IMR-90 (cell line): Measurements from ENCODE around the gene FLT3. TPM values are rescaled to one million over a fixed set of nuclear protein-coding genes. Genes with fewer than 3 reads are reported as not detected.
"Not testable (repeated sequence)": the region's sequence is repeated elsewhere in the genome, so short reads cannot be mapped to it uniquely, and the experiment has no call there.

Experiments
- ATAC-seq: fragments of 200-7000 bp; cut with Tn5 transposase; 2 replicates; pipeline ENCODE4 v1.9.1; 2020; ENCODE audit warnings: low read depth, mild to moderate bottlenecking, moderate library complexity
- BruUV-seq: library from RNA; stranded (reverse); fragments of 400-500 nt; replicated peaks from 2 replicates; lab custom pipeline; 2021; lab: Mats Ljungman, UMichigan
- CTCF ChIA-PET: fragments of 300-600 bp; formaldehyde crosslinking; extraction: SDS; loops from one replicate; lab custom pipeline; 2021; ENCODE audit warnings: antibody characterized with exemption; lab: Yijun Ruan, JAX
- POLR2A ChIA-PET: fragments of 300-600 bp; sonication (Branson Sonifier 250); formaldehyde crosslinking; loops from one replicate; lab custom pipeline; 2022; ENCODE audit warnings: antibody characterized with exemption; ENCODE audit not compliant: unreplicated experiment; lab: Charles Lee
- DNase-seq: peaks from one replicate; pipeline ENCODE4 v3.0.0; 2013
- H2AFZ ChIP-seq: replicated peaks from 2 replicates; pipeline ENCODE3; 2013; ENCODE audit warnings: low read length, mild to moderate bottlenecking; ENCODE audit not compliant: poor library complexity
- H2AK5ac ChIP-seq: 2 replicates; pipeline ENCODE4 v1.6.1; 2013; ENCODE audit warnings: low read depth, low read length, inconsistent platforms
- H2AK9ac ChIP-seq: replicated peaks from 2 replicates; pipeline ENCODE3; 2013; ENCODE audit warnings: mild to moderate bottlenecking, low read depth, low read length, moderate library complexity; ENCODE audit not compliant: poor library complexity
- H2BK120ac ChIP-seq: 2 replicates; pipeline ENCODE4 v1.6.1; 2013; ENCODE audit warnings: low read depth, low read length, inconsistent platforms
- H2BK15ac ChIP-seq: 3 replicates; pipeline ENCODE4 v1.6.1; 2013; ENCODE audit warnings: low read depth, low read length, inconsistent platforms
- H2BK20ac ChIP-seq: 2 replicates; pipeline ENCODE4 v1.6.1; 2013; ENCODE audit warnings: low read depth, mild to moderate bottlenecking, inconsistent platforms, low read length, moderate library complexity
- H2BK5ac ChIP-seq: 2 replicates; pipeline ENCODE4 v1.6.1; 2013; ENCODE audit warnings: mild to moderate bottlenecking, low read depth, low read length, inconsistent platforms; ENCODE audit not compliant: poor library complexity, severe bottlenecking
- H3K14ac ChIP-seq: replicated peaks from 2 replicates; pipeline ENCODE4 v1.6.1; 2013; ENCODE audit warnings: low read depth, low read length, inconsistent platforms
- H3K18ac ChIP-seq: 2 replicates; pipeline ENCODE4 v1.6.1; 2013; ENCODE audit warnings: low read depth, low read length, control low read depth
- H3K23ac ChIP-seq: 2 replicates; pipeline ENCODE4 v1.6.1; 2013; ENCODE audit warnings: low read depth, low read length, inconsistent platforms
- H3K27ac ChIP-seq: 2 replicates; pipeline ENCODE4 v1.5.1; 2013; ENCODE audit warnings: mild to moderate bottlenecking, control low read depth, low read length; ENCODE audit not compliant: insufficient read depth
- H3K27me3 ChIP-seq: 2 replicates; pipeline ENCODE4 v1.6.1; 2013; ENCODE audit warnings: low read length; ENCODE audit not compliant: control insufficient read depth, insufficient read depth
- H3K36me3 ChIP-seq: 2 replicates; pipeline ENCODE4 v1.6.1; 2013; ENCODE audit warnings: low read length, mixed read lengths; ENCODE audit not compliant: control insufficient read depth, insufficient read depth
- H3K4ac ChIP-seq: 2 replicates; pipeline ENCODE4 v1.6.1; 2013; ENCODE audit warnings: low read depth, low read length, inconsistent platforms
- H3K4me1 ChIP-seq: 2 replicates; pipeline ENCODE4 v1.6.1; 2013; ENCODE audit warnings: low read length, mixed read lengths; ENCODE audit not compliant: control insufficient read depth, insufficient read depth
- H3K4me2 ChIP-seq: 2 replicates; pipeline ENCODE4 v1.6.1; 2013; ENCODE audit warnings: low read depth, mild to moderate bottlenecking, control low read depth, low read length, moderate library complexity
- H3K4me3 ChIP-seq: 2 replicates; pipeline ENCODE4 v1.5.1; 2013; ENCODE audit warnings: low read depth, mild to moderate bottlenecking, control low read depth, low read length, moderate library complexity; ENCODE audit not compliant: insufficient read depth
- H3K56ac ChIP-seq: 2 replicates; pipeline ENCODE4 v1.6.1; 2013; ENCODE audit warnings: low read length, inconsistent platforms; ENCODE audit not compliant: insufficient read depth; ENCODE audit errors: extremely low read depth
- H3K79me1 ChIP-seq, 2 experiments: 2 replicates each; pipeline ENCODE4 v1.6.1; 2013; ENCODE audit warnings: low read length in 2 of 2, inconsistent platforms in 1 of 2, low read depth in 1 of 2
- H3K9ac ChIP-seq: 2 replicates; pipeline ENCODE4 v1.6.1; 2013; ENCODE audit warnings: low read depth, low read length, control low read depth
- H3K9me1 ChIP-seq: 2 replicates; pipeline ENCODE4 v1.6.1; 2013; ENCODE audit warnings: low read length, inconsistent platforms; ENCODE audit not compliant: insufficient read depth
- H3K9me3 ChIP-seq: 2 replicates; pipeline ENCODE4 v1.6.1; 2013; ENCODE audit warnings: low read length; ENCODE audit not compliant: control insufficient read depth, insufficient read depth
- H4K20me1 ChIP-seq: 2 replicates; pipeline ENCODE4 v1.6.1; 2013; ENCODE audit warnings: low read length, inconsistent platforms; ENCODE audit not compliant: insufficient read depth
- H4K5ac ChIP-seq: 2 replicates; pipeline ENCODE4 v1.6.1; 2013; ENCODE audit warnings: mild to moderate bottlenecking, low read depth, low read length, control low read depth
- H4K8ac ChIP-seq, 2 experiments: 2 replicates each; pipeline ENCODE4 v1.6.1; 2013; ENCODE audit warnings: low read depth in 2 of 2, low read length in 2 of 2, control low read depth in 1 of 2, inconsistent platforms in 1 of 2
- H4K91ac ChIP-seq: 2 replicates; pipeline ENCODE4 v1.6.1; 2013; ENCODE audit warnings: low read depth, low read length, inconsistent platforms; ENCODE audit not compliant: insufficient read depth
- WGBS, 2 experiments: methylation state at CpG; one replicate each; pipeline versions ENCODE4 v1.1.5 to v1.1.7; 2013; ENCODE audit warnings: missing lambda C conversion rate in 2 of 2; ENCODE audit not compliant: insufficient read length in 1 of 2; ENCODE audit errors: extremely low coverage in 2 of 2; 5-methylcytosine and 5-hydroxymethylcytosine counted together
- dilution Hi-C: fragments of 300-500 bp; cut with HindIII; formaldehyde crosslinking; loops from one replicate; pipeline ENCODE4 v1.14.3; 2018; ENCODE audit warnings: low sequenced_read_pairs; ENCODE audit not compliant: unreplicated experiment
- in situ Hi-C: fragments of 300-500 bp; cut with MboI; formaldehyde crosslinking; loops from 3 replicates; pipeline ENCODE4 v1.14.3; 2019; ENCODE audit warnings: low sequenced_read_pairs, inconsistent platforms, mixed read lengths
- intact Hi-C: fragments of 100-400 bp; cut with micrococcal nuclease; formaldehyde crosslinking; loops from 2 replicates; pipeline ENCODE4 v1.10.0; 2022
- polyA plus RNA-seq, 3 experiments: library from polyadenylated mRNA; depleted of rRNA; stranded (reverse); fragments of >200 nt; gene quantifications; 2 replicates each; pipeline ENCODE4 v1.2.3, GENCODE V29; 2012; ENCODE audit warnings: low replicate concordance in 1 of 3
- total RNA-seq: library from RNA; depleted of rRNA; stranded (reverse); fragments of >200 nt; gene quantifications from 2 replicates; pipeline ENCODE4 v1.2.3, GENCODE V29; 2012

FLT3 gene
- total and polyA plus RNA-seq, 2 of the 4 experiments (the other 2 are of a cell fraction) = not detected

GRCh38 chr13:28077820-28078219, 22.6 kb downstream of the FLT3 start:
- H4K8ac ChIP-seq, H3K18ac ChIP-seq, H2BK5ac ChIP-seq, H2AFZ ChIP-seq, DNase-seq, H4K91ac ChIP-seq, H2AK5ac ChIP-seq, H4K20me1 ChIP-seq, H3K27ac ChIP-seq, POLR2A ChIA-PET, H4K5ac ChIP-seq, H3K14ac ChIP-seq, H2AK9ac ChIP-seq, H3K9ac ChIP-seq, H3K4ac ChIP-seq, H2BK20ac ChIP-seq, H3K4me2 ChIP-seq, H3K23ac ChIP-seq, in situ Hi-C loops, H3K56ac ChIP-seq, ATAC-seq, H3K79me1 ChIP-seq, dilution Hi-C loops, intact Hi-C loops, H3K27me3 ChIP-seq, H2BK15ac ChIP-seq, H2BK120ac ChIP-seq, BruUV-seq, H3K9me3 ChIP-seq, H3K4me1 ChIP-seq, H3K9me1 ChIP-seq, H3K4me3 ChIP-seq, H3K36me3 ChIP-seq: not testable (repeated sequence)
- no CpG with 5 or more reads among the region's 2 CpGs for WGBS, 2 experiments
- CTCF ChIA-PET = interaction anchor here (0.6 kb wide), 1 partner anchor 724 kb away, joined by 3 read pairs; no protein-coding TSS in a partner anchor
